ENCODE measurements around the gene DNAAF1.

DNA sequence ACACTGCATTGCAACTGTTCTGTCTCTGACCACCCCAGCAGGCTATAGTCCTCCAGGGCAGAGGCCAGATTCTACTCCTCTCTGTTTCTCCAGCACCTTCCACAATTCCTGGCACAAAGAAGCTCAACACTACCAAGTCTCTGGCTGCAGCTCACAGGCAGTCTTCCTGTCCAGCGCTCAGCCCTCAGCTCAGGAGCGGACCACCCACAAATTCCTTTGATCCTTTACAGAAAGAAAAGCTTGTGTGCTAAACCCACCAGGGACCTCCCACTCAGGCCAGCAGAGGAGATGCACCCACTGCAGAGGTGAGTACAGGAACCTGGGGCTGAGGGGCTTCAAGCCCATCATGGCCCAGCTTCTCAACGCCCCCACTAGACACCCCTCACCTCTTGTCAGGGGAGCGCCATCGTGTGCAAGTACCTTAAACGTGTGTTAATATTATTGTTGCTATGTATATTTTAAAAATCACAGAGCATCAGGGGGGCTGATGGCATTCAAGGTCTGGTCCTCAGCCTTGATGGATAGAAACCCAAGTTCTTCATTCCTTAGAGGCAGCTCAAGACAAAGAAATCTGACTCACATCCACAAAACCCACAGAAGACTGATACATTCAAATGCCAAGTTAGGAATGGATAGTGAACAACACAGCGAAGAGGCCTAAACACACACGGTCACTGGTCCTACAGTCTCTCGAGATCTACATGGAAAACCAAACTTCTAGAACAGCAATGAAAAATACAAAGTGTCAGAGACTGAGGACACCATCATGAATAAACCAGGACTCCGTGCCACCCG is 8.6 kb upstream of the DNAAF1 start:
- TF ChIP-seq TAF1 (IDR thresholded peaks at IDR 0.05; ENCODE audit: low read depth, low read length) (no peak), POLR2A (IDR thresholded peaks at IDR 0.05; ENCODE audit: low read depth, low read length) (no peak)
